ENCODE results near the gene MAP1LC3A. TPM values are rescaled to one million over a fixed set of nuclear protein-coding genes. Genes with fewer than 3 reads are reported as not detected.

The MAP1LC3A gene
- total RNA-seq, 1 donor from 2014 or later = 17.3 TPM

- intact Hi-C loops (cut with micrococcal nuclease) = no loop called here
These were observed 31.5 kb upstream of the MAP1LC3A start for GRCh38 chr20:34527016-34527415.

- intact Hi-C loops (cut with micrococcal nuclease) = no loop called here
These were observed 29.6 kb upstream of the MAP1LC3A start for GRCh38 chr20:34528921-34529297.

GRCh38 chr20:34529742-34530141 lies 28.8 kb upstream of the MAP1LC3A start:
- intact Hi-C loops (cut with micrococcal nuclease) = no loop called here

GRCh38 chr20:34530342-34530741 lies 28.2 kb upstream of the MAP1LC3A start:
- intact Hi-C loops (cut with micrococcal nuclease) = no loop called here

GRCh38 chr20:34531608-34532265 lies 26.8 kb upstream of the MAP1LC3A start:
- intact Hi-C loops (cut with micrococcal nuclease) = no loop called here

- intact Hi-C loops (cut with micrococcal nuclease) = no loop called here
These were observed 26.2 kb upstream of the MAP1LC3A start for GRCh38 chr20:34532320-34532719.

GRCh38 chr20:34532756-34533155 lies 25.8 kb upstream of the MAP1LC3A start:
- intact Hi-C loops (cut with micrococcal nuclease) = no loop called here

GRCh38 chr20:34534391-34535165 lies 23.9 kb upstream of the MAP1LC3A start:
- intact Hi-C loops (cut with micrococcal nuclease) = no loop called here

- intact Hi-C loops (cut with micrococcal nuclease) = no loop called here
These were observed 23.1 kb upstream of the MAP1LC3A start for GRCh38 chr20:34535301-34535840.

- intact Hi-C loops (cut with micrococcal nuclease) = no loop called here
These were observed 22.7 kb upstream of the MAP1LC3A start for GRCh38 chr20:34535857-34536256.

- intact Hi-C loops (cut with micrococcal nuclease) = no loop called here
These were observed 21.6 kb upstream of the MAP1LC3A start for GRCh38 chr20:34536798-34537394.

- intact Hi-C loops (cut with micrococcal nuclease) = loop anchor here (1.0 to 2.0 kb wide), 5 partner anchors 21 to 232 kb away; partner anchors contain the start of genes DYNLRB1, MAP1LC3A and PIGU
These were observed 20.9 kb upstream of the MAP1LC3A start for GRCh38 chr20:34537651-34538050.

- intact Hi-C loops (cut with micrococcal nuclease) = loop anchor here (1.0 to 2.0 kb wide), 5 partner anchors 20 to 231 kb away; partner anchors contain the start of genes DYNLRB1, MAP1LC3A and PIGU
These were observed 19.8 kb upstream of the MAP1LC3A start for GRCh38 chr20:34538671-34539123.

- intact Hi-C loops (cut with micrococcal nuclease) = loop anchor here (2.0 kb wide), 1 partner anchor 23 kb away; the partner anchor contains the start of gene DYNLRB1
These were observed 18.8 kb upstream of the MAP1LC3A start for GRCh38 chr20:34539756-34540155.

GRCh38 chr20:34540596-34541263 lies 17.8 kb upstream of the MAP1LC3A start:
- intact Hi-C loops (cut with micrococcal nuclease) = no loop called here

- intact Hi-C loops (cut with micrococcal nuclease) = no loop called here
These were observed 17.1 kb upstream of the MAP1LC3A start for GRCh38 chr20:34541264-34541901.

GRCh38 chr20:34541917-34542316 lies 16.6 kb upstream of the MAP1LC3A start:
- intact Hi-C loops (cut with micrococcal nuclease) = no loop called here

- intact Hi-C loops (cut with micrococcal nuclease) = no loop called here
These were observed 16.1 kb upstream of the MAP1LC3A start for GRCh38 chr20:34542439-34542838.

GRCh38 chr20:34543463-34544056 lies 15.0 kb upstream of the MAP1LC3A start:
- intact Hi-C loops (cut with micrococcal nuclease) = no loop called here

- intact Hi-C loops (cut with micrococcal nuclease) = no loop called here
These were observed 14.3 kb upstream of the MAP1LC3A start for GRCh38 chr20:34544109-34544796.

Measured in T-helper 1 cell treated with Interleukin-12 subunit alpha and Interleukin-12 subunit beta and Interleukin-4 antibody, amounts not matched to agents 30 ng/mL and 1 ng/mL, for 36 hours (primary cell).